ENCODE results near the gene GNAI1.

DNA sequence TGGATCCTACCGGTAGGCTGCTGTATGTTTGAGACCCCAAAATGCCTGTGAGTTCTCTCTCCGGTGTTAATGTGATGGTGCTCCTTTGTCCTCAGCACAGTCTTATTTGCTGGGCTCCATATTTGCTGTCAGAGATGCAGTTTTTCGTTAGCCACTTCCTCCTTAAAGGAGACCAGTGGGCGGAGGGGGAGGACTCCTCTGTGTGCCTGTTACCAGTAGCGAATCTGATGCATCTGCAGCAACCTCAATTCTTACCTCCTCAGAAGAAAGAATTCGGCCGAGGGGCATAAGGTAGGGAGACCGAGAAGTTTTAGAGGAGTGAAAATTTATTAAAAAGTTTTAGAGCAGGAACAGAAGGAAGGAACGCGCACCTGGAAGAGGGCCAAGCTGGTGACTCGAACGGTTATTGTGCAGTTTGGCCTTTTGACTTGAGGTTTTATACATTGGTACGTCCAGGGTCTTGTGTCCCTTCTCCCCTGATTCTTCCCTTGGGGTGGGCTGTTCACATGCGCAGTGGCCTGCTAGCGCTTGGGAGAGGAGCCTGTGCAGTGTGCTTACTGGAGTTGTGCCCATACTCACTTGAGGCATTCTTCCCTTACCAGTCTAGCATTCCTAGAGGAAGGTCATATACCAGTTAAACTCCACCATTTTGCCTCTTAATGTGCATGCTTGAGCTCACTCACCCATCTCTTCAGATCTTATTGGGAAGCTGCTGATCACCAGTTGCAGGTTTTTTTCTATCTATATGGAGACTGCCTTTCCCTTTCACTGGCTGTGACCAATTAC, 49.5 kb downstream of the GNAI1 start:
- TF ChIP-seq, protein P1, sequence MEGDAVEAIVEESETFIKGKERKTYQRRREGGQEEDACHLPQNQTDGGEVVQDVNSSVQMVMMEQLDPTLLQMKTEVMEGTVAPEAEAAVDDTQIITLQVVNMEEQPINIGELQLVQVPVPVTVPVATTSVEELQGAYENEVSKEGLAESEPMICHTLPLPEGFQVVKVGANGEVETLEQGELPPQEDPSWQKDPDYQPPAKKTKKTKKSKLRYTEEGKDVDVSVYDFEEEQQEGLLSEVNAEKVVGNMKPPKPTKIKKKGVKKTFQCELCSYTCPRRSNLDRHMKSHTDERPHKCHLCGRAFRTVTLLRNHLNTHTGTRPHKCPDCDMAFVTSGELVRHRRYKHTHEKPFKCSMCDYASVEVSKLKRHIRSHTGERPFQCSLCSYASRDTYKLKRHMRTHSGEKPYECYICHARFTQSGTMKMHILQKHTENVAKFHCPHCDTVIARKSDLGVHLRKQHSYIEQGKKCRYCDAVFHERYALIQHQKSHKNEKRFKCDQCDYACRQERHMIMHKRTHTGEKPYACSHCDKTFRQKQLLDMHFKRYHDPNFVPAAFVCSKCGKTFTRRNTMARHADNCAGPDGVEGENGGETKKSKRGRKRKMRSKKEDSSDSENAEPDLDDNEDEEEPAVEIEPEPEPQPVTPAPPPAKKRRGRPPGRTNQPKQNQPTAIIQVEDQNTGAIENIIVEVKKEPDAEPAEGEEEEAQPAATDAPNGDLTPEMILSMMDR (IDR thresholded peaks at IDR 0.05), result no peak
- TF ChIP-seq POLR2AphosphoS5 (IDR thresholded peaks at IDR 0.05; ENCODE audit: insufficient read depth in 1 of 2, low read depth in 1 of 2), result no peak

Data from vagina (tissue), 2 donors.